ENCODE measurements around the gene OR6B3.
"Not testable (repeated sequence)": the region's sequence is repeated elsewhere in the genome, so short reads cannot be mapped to it uniquely, and the experiment has no call there.

Gene OR6B3

GRCh38 chr2:240045098-240045497 lies 8.2 kb downstream of the OR6B3 start:
- ChIA-PET POLR2A (no interaction called here), CTCF (no interaction called here)
- no peak overlapping the region for H3K27ac ChIP-seq (ENCODE audit: insufficient read depth in 1 of 2, low read depth in 1 of 2, low read length in 2 of 2, poor library complexity in 1 of 2, severe bottlenecking in 2 of 2)
- H3K36me3 ChIP-seq (ENCODE audit: control insufficient read depth in 4 of 4, insufficient read depth in 4 of 4, low read length in 3 of 4): no peaks in the 10 kb centered on the region
- no peaks in the 10 kb centered on the region for H3K9me3 ChIP-seq (ENCODE audit: control extremely low read depth in 1 of 5, control insufficient read depth in 4 of 5, insufficient read depth in 2 of 5, low read depth in 1 of 5, low read length in 4 of 5)
- no peak overlapping the region for H3K4me3 ChIP-seq (ENCODE audit: control insufficient read depth in 1 of 7, extremely low read depth in 1 of 7, insufficient read depth in 4 of 7, low read depth in 2 of 7, low read length in 6 of 7)
- peaks cover 0 to 36% (median 15%) of the 10 kb centered on the region in 5 experiments for H3K27me3 ChIP-seq (replicated peaks in 2 of 5; ENCODE audit: control insufficient read depth in 4 of 5, insufficient read depth in 5 of 5, low read length in 4 of 5)
- no peaks in the 10 kb centered on the region for H3K4me1 ChIP-seq (ENCODE audit: control extremely low read depth in 1 of 4, control insufficient read depth in 4 of 4, insufficient read depth in 4 of 4, low read length in 3 of 4)
- no peak for DNase-seq
- WGBS (ENCODE audit: insufficient coverage): 100% methylated on average over 8 of the region's 13 CpGs

DNA sequence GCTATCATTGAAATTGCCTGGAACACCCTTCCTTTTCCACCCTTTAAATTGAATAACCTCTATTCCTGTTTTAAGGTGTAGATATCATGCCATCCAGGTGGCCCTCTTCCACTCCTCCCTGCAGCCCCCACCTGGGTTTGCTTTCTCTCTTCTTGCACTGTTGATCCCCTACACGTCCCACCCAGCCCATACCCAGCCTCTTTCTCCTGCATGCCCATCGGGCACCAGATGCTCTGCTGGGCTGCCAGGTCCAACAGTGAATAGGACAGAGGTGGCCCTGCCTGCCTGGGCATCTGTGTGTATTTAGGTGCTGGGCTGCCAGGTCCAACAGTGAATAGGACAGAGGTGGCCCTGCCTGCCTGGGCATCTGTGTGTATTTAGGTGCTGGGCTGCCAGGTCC lies 9.2 kb downstream of the OR6B3 start:
- POLR2A ChIA-PET; H3K36me3 ChIP-seq (ENCODE audit: control insufficient read depth in 4 of 4, insufficient read depth in 4 of 4, low read length in 3 of 4); H3K27ac ChIP-seq (ENCODE audit: insufficient read depth in 1 of 2, low read depth in 1 of 2, low read length in 2 of 2, poor library complexity in 1 of 2, severe bottlenecking in 2 of 2); H3K9me3 ChIP-seq (ENCODE audit: control extremely low read depth in 1 of 5, control insufficient read depth in 4 of 5, insufficient read depth in 2 of 5, low read depth in 1 of 5, low read length in 4 of 5); CTCF ChIA-PET; H3K4me1 ChIP-seq (ENCODE audit: control extremely low read depth in 1 of 4, control insufficient read depth in 4 of 4, insufficient read depth in 4 of 4, low read length in 3 of 4); H3K4me3 ChIP-seq (ENCODE audit: control insufficient read depth in 1 of 7, extremely low read depth in 1 of 7, insufficient read depth in 4 of 7, low read depth in 2 of 7, low read length in 6 of 7); DNase-seq: not testable (repeated sequence)
- peaks cover under 1 to 39% (median 16%) of the 10 kb centered on the region in 5 experiments for H3K27me3 ChIP-seq (replicated peaks in 2 of 5; ENCODE audit: control insufficient read depth in 4 of 5, insufficient read depth in 5 of 5, low read length in 4 of 5)
- 67% methylated on average over 1 of the region's 2 CpGs for WGBS (ENCODE audit: insufficient coverage)

DNA sequence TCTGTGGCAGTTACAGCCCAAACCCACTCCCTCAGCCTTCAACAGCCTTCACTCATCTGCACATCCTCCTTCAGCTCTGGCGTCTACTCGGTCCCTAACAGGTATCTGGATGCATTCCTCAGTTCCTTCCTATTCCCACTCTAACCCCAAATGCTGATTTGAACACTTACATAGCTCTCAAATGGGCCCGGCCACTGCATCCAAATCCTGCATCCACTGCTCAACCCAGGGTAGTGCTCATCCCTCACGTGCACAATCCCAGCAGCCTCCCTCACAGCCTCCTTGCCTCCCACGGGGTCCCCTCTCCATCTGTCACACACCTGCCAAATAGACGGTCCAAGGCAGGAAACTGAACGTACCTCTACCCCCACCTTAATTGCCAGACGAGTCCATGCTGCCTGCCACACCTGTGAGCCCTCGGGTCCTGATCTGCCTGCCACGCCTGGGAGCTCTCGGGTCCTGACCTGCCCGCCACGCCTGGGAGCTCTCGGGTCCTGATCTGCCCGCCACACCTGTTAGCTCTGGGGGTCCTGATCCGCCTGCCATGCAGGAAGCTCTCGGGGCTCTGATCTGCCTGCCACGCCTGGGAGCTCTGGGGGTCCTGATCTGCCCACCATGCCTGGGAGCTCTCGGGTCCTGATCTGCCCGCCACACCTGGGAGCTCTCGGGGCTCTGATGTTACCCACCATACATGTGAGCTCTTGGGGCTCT lies 9.9 kb downstream of the OR6B3 start:
- CTCF ChIA-PET: no interaction called here

GRCh38 chr2:240042740-240043139 lies 10.6 kb downstream of the OR6B3 start:
- Histone ChIP-seq H3K4me1 (ENCODE audit: control extremely low read depth in 1 of 4, control insufficient read depth in 4 of 4, insufficient read depth in 4 of 4, low read length in 3 of 4) (no peaks in the 10 kb centered on the region), H3K27ac (ENCODE audit: insufficient read depth in 1 of 2, low read depth in 1 of 2, low read length in 2 of 2, poor library complexity in 1 of 2, severe bottlenecking in 2 of 2) (no peak overlapping the region), H3K4me3 (ENCODE audit: control insufficient read depth in 1 of 7, extremely low read depth in 1 of 7, insufficient read depth in 4 of 7, low read depth in 2 of 7, low read length in 6 of 7) (no peak overlapping the region), H3K27me3 (replicated peaks in 2 of 5; ENCODE audit: control insufficient read depth in 4 of 5, insufficient read depth in 5 of 5, low read length in 4 of 5) (peaks cover 3 to 30% (median 11%) of the 10 kb centered on the region in 5 experiments), H3K36me3 (ENCODE audit: control insufficient read depth in 4 of 4, insufficient read depth in 4 of 4, low read length in 3 of 4) (no peaks in the 10 kb centered on the region), H3K9me3 (ENCODE audit: control extremely low read depth in 1 of 5, control insufficient read depth in 4 of 5, insufficient read depth in 2 of 5, low read depth in 1 of 5, low read length in 4 of 5) (no peaks in the 10 kb centered on the region)
- ChIA-PET POLR2A (no interaction called here), CTCF (no interaction called here)
- no peak for DNase-seq
- WGBS (ENCODE audit: insufficient coverage): 77% methylated on average over 11 of the region's 11 CpGs

More for the DNA sequence above, 9.9 kb downstream of the OR6B3 start:
- Histone ChIP-seq H3K36me3 (ENCODE audit: control insufficient read depth in 4 of 4, insufficient read depth in 4 of 4, low read length in 3 of 4) (no peaks in the 10 kb centered on the region), H3K27ac (ENCODE audit: insufficient read depth in 1 of 2, low read depth in 1 of 2, low read length in 2 of 2, poor library complexity in 1 of 2, severe bottlenecking in 2 of 2) (no peak overlapping the region), H3K27me3 (replicated peaks in 2 of 5; ENCODE audit: control insufficient read depth in 4 of 5, insufficient read depth in 5 of 5, low read length in 4 of 5) (peaks cover 3 to 34% (median 11%) of the 10 kb centered on the region in 5 experiments), H3K4me3 (ENCODE audit: control insufficient read depth in 1 of 7, extremely low read depth in 1 of 7, insufficient read depth in 4 of 7, low read depth in 2 of 7, low read length in 6 of 7) (no peak overlapping the region), H3K4me1 (ENCODE audit: control extremely low read depth in 1 of 4, control insufficient read depth in 4 of 4, insufficient read depth in 4 of 4, low read length in 3 of 4) (no peaks in the 10 kb centered on the region), H3K9me3 (ENCODE audit: control extremely low read depth in 1 of 5, control insufficient read depth in 4 of 5, insufficient read depth in 2 of 5, low read depth in 1 of 5, low read length in 4 of 5) (no peaks in the 10 kb centered on the region)
- POLR2A ChIA-PET: no interaction called here
- no peak for DNase-seq
- WGBS (ENCODE audit: insufficient coverage): 89% methylated on average over 21 of the region's 21 CpGs

GRCh38 chr2:240041363-240041762 lies 12.0 kb downstream of the OR6B3 start:
- 93% methylated on average over 4 of the region's 6 CpGs for WGBS (ENCODE audit: insufficient coverage)
- ChIA-PET CTCF (no interaction called here), POLR2A (no interaction called here)
- Histone ChIP-seq H3K27ac (ENCODE audit: insufficient read depth in 1 of 2, low read depth in 1 of 2, low read length in 2 of 2, poor library complexity in 1 of 2, severe bottlenecking in 2 of 2) (no peak overlapping the region), H3K36me3 (ENCODE audit: control insufficient read depth in 4 of 4, insufficient read depth in 4 of 4, low read length in 3 of 4) (no peaks in the 10 kb centered on the region), H3K4me1 (ENCODE audit: control extremely low read depth in 1 of 4, control insufficient read depth in 4 of 4, insufficient read depth in 4 of 4, low read length in 3 of 4) (no peaks in the 10 kb centered on the region), H3K4me3 (ENCODE audit: control insufficient read depth in 1 of 7, extremely low read depth in 1 of 7, insufficient read depth in 4 of 7, low read depth in 2 of 7, low read length in 6 of 7) (no peak overlapping the region), H3K9me3 (ENCODE audit: control extremely low read depth in 1 of 5, control insufficient read depth in 4 of 5, insufficient read depth in 2 of 5, low read depth in 1 of 5, low read length in 4 of 5) (no peaks in the 10 kb centered on the region), H3K27me3 (replicated peaks in 2 of 5; ENCODE audit: control insufficient read depth in 4 of 5, insufficient read depth in 5 of 5, low read length in 4 of 5) (peaks cover 2 to 26% (median 11%) of the 10 kb centered on the region in 5 experiments)
- no peak for DNase-seq

DNA sequence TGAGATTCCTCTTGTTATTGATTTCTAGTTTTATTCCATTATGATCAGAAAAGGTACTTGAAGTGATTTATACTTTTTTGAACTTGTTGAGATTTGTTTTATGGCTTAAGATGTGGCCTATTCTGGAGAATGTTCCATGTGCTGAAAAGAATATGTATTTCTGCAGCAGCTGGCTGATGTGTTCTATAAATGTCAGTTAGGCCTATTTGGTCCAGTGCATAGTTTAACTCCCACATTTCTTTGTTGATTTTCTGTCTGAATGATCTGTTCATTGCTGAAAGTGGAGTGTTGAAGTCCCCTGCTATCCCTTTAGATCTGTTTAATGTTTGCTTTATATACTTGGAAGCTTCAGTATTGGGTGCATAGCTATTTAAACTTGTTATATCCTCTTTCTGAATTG lies 16.0 kb downstream of the OR6B3 start:
- no peak overlapping the region for H3K4me3 ChIP-seq (ENCODE audit: control insufficient read depth in 1 of 7, extremely low read depth in 1 of 7, insufficient read depth in 4 of 7, low read depth in 2 of 7, low read length in 6 of 7)
- DNase-seq: no peak
- POLR2A ChIA-PET: no interaction called here
- CTCF ChIA-PET: no interaction called here
- no peak overlapping the region for H3K27ac ChIP-seq (ENCODE audit: insufficient read depth in 1 of 2, low read depth in 1 of 2, low read length in 2 of 2, poor library complexity in 1 of 2, severe bottlenecking in 2 of 2)
- H3K27me3 ChIP-seq (replicated peaks in 2 of 5; ENCODE audit: control insufficient read depth in 4 of 5, insufficient read depth in 5 of 5, low read length in 4 of 5): peaks cover 3 to 44% (median 17%) of the 10 kb centered on the region in 5 experiments
- H3K36me3 ChIP-seq (ENCODE audit: control insufficient read depth in 4 of 4, insufficient read depth in 4 of 4, low read length in 3 of 4): no peaks in the 10 kb centered on the region
- H3K4me1 ChIP-seq (ENCODE audit: control extremely low read depth in 1 of 4, control insufficient read depth in 4 of 4, insufficient read depth in 4 of 4, low read length in 3 of 4): no peaks in the 10 kb centered on the region
- H3K9me3 ChIP-seq (ENCODE audit: control extremely low read depth in 1 of 5, control insufficient read depth in 4 of 5, insufficient read depth in 2 of 5, low read depth in 1 of 5, low read length in 4 of 5): no peaks in the 10 kb centered on the region

- Histone ChIP-seq H3K9me3 (ENCODE audit: control extremely low read depth in 1 of 5, control insufficient read depth in 4 of 5, insufficient read depth in 2 of 5, low read depth in 1 of 5, low read length in 4 of 5) (no peaks in the 10 kb centered on the region), H3K4me1 (ENCODE audit: control extremely low read depth in 1 of 4, control insufficient read depth in 4 of 4, insufficient read depth in 4 of 4, low read length in 3 of 4) (no peaks in the 10 kb centered on the region), H3K27me3 (replicated peaks in 2 of 5; ENCODE audit: control insufficient read depth in 4 of 5, insufficient read depth in 5 of 5, low read length in 4 of 5) (peaks cover 0 to 41% (median 12%) of the 10 kb centered on the region in 5 experiments), H3K27ac (ENCODE audit: insufficient read depth in 1 of 2, low read depth in 1 of 2, low read length in 2 of 2, poor library complexity in 1 of 2, severe bottlenecking in 2 of 2) (no peak overlapping the region), H3K36me3 (ENCODE audit: control insufficient read depth in 4 of 4, insufficient read depth in 4 of 4, low read length in 3 of 4) (no peaks in the 10 kb centered on the region), H3K4me3 (ENCODE audit: control insufficient read depth in 1 of 7, extremely low read depth in 1 of 7, insufficient read depth in 4 of 7, low read depth in 2 of 7, low read length in 6 of 7) (no peak overlapping the region)
- POLR2A ChIA-PET: no interaction called here
- WGBS (ENCODE audit: insufficient coverage): 65% methylated on average over 3 of the region's 5 CpGs
- CTCF ChIA-PET: no interaction called here
- DNase-seq: no peak
These were observed 20.0 kb downstream of the OR6B3 start for GRCh38 chr2:240033330-240033678.

Measured in common myeloid progenitor, CD34-positive (primary cell).